ENCODE data around the gene CBX7. TPM values are rescaled to one million over a fixed set of nuclear protein-coding genes. Genes with fewer than 3 reads are reported as not detected.

CBX7 gene
- total RNA-seq, 1 donor from 2014 or later, result 13.2 TPM

GRCh38 chr22:39109361-39109760, 43.1 kb downstream of the CBX7 start:
- Mint-ChIP-seq H3K27ac (no peak overlapping the region), H3K4me1 (peaks cover 22% of the 10 kb centered on the region)

GRCh38 chr22:39108487-39108886, 44.0 kb downstream of the CBX7 start:
- Mint-ChIP-seq H3K27me3 (ENCODE audit: low read depth) (no peaks in the 10 kb centered on the region), H3K27ac (peak overlapping the region; percentile 16), H3K9me3 (no peaks in the 10 kb centered on the region)

More at GRCh38 chr22:39109361-39109760, 43.1 kb downstream of the CBX7 start:
- H3K27me3 Mint-ChIP-seq (ENCODE audit: low read depth), result no peaks in the 10 kb centered on the region
- H3K36me3 Mint-ChIP-seq, result no peaks in the 10 kb centered on the region
- no peak for DNase-seq (ENCODE audit: low spot score in 2 of 2, unreplicated experiment in 2 of 2)
- TF ChIP-seq, protein P1, sequence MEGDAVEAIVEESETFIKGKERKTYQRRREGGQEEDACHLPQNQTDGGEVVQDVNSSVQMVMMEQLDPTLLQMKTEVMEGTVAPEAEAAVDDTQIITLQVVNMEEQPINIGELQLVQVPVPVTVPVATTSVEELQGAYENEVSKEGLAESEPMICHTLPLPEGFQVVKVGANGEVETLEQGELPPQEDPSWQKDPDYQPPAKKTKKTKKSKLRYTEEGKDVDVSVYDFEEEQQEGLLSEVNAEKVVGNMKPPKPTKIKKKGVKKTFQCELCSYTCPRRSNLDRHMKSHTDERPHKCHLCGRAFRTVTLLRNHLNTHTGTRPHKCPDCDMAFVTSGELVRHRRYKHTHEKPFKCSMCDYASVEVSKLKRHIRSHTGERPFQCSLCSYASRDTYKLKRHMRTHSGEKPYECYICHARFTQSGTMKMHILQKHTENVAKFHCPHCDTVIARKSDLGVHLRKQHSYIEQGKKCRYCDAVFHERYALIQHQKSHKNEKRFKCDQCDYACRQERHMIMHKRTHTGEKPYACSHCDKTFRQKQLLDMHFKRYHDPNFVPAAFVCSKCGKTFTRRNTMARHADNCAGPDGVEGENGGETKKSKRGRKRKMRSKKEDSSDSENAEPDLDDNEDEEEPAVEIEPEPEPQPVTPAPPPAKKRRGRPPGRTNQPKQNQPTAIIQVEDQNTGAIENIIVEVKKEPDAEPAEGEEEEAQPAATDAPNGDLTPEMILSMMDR (IDR thresholded peaks at IDR 0.05; ENCODE audit: unreplicated experiment), result no peak
- H3K4me3 Mint-ChIP-seq, result no peak overlapping the region
- no peaks in the 10 kb centered on the region for H3K9me3 Mint-ChIP-seq

GRCh38 chr22:39106326-39106725, 46.2 kb downstream of the CBX7 start:
- H3K9me3 Mint-ChIP-seq, result no peaks in the 10 kb centered on the region
- H3K27ac Mint-ChIP-seq, result no peak overlapping the region
- H3K4me3 Mint-ChIP-seq, result no peak overlapping the region
- no peaks in the 10 kb centered on the region for H3K27me3 Mint-ChIP-seq (ENCODE audit: low read depth)
- DNase-seq (ENCODE audit: low spot score in 2 of 2, unreplicated experiment in 2 of 2), result no peak
- TF ChIP-seq, protein P1 (IDR thresholded peaks at IDR 0.05; ENCODE audit: unreplicated experiment), result no peak
- H3K36me3 Mint-ChIP-seq, result no peaks in the 10 kb centered on the region
- peaks cover 7% of the 10 kb centered on the region for H3K4me1 Mint-ChIP-seq

More at GRCh38 chr22:39108487-39108886, 44.0 kb downstream of the CBX7 start:
- DNase-seq (ENCODE audit: low spot score in 2 of 2, unreplicated experiment in 2 of 2), result no peak
- Mint-ChIP-seq H3K4me1 (peaks cover 14% of the 10 kb centered on the region), H3K36me3 (no peaks in the 10 kb centered on the region), H3K4me3 (no peak overlapping the region)
- TF ChIP-seq, protein P1 (IDR thresholded peaks at IDR 0.05; ENCODE audit: unreplicated experiment), result no peak

DNA sequence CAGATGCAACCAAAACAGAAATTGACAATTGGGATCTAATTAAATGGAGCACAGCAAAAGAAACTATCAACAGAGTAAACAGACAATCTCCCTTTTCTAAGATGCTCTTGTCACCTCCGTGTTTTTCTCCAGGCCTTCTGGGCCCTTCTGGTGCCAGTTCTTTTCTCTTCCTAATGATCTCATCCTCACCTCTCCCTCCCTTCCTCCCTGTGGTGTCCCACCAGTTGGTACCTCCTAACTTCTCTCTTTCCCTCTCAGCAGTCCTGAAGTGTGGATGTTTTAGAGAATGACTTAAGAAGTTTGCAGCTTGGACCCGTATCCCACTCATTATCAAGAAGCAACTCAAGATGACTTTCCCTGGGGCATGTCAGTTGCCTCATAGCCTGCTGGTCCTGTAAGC, 49.0 kb downstream of the CBX7 start:
- H3K9me3 Mint-ChIP-seq, result no peaks in the 10 kb centered on the region

DNA sequence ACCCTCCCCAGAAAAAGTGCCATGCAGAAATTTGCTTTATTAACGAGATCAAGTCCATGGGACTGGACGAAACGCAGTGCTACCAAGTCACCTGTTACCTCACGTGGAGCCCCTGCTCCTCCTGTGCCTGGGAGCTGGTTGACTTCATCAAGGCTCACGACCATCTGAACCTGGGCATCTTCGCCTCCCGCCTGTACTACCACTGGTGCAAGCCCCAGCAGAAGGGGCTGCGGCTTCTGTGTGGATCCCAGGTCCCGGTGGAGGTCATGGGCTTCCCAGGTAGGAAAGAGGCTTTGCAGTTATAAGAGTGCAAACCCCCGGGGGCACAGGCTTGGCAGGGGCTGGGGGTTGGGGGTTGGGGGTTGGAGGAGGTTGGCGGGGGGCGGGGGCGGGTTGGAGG, 51.3 kb downstream of the CBX7 start:
- H3K27ac Mint-ChIP-seq, result no peak overlapping the region
- DNase-seq (ENCODE audit: low spot score in 2 of 2, unreplicated experiment in 2 of 2), result no peak
- H3K4me3 Mint-ChIP-seq, result no peak overlapping the region
- H3K4me1 Mint-ChIP-seq, result peaks cover 12% of the 10 kb centered on the region
- TF ChIP-seq, protein P1 (IDR thresholded peaks at IDR 0.05; ENCODE audit: unreplicated experiment), result no peak
- H3K36me3 Mint-ChIP-seq, result no peaks in the 10 kb centered on the region
- H3K9me3 Mint-ChIP-seq, result no peaks in the 10 kb centered on the region
- no peaks in the 10 kb centered on the region for H3K27me3 Mint-ChIP-seq (ENCODE audit: low read depth)

More for the DNA sequence above, 49.0 kb downstream of the CBX7 start:
- DNase-seq (ENCODE audit: low spot score in 2 of 2, unreplicated experiment in 2 of 2), result no peak
- H3K27me3 Mint-ChIP-seq (ENCODE audit: low read depth), result no peaks in the 10 kb centered on the region
- no peaks in the 10 kb centered on the region for H3K36me3 Mint-ChIP-seq
- no peak overlapping the region for H3K4me3 Mint-ChIP-seq
- TF ChIP-seq, protein P1 (IDR thresholded peaks at IDR 0.05; ENCODE audit: unreplicated experiment), result no peak
- no peak overlapping the region for H3K27ac Mint-ChIP-seq
- H3K4me1 Mint-ChIP-seq, result no peaks in the 10 kb centered on the region

GRCh38 chr22:39098576-39098975, 53.9 kb downstream of the CBX7 start:
- H3K4me1 Mint-ChIP-seq, result peaks cover 12% of the 10 kb centered on the region
- H3K27ac Mint-ChIP-seq, result peak overlapping the region; percentile 12
- H3K27me3 Mint-ChIP-seq (ENCODE audit: low read depth), result no peaks in the 10 kb centered on the region
- no peak for DNase-seq (ENCODE audit: low spot score in 2 of 2, unreplicated experiment in 2 of 2)
- TF ChIP-seq, protein P1 (IDR thresholded peaks at IDR 0.05; ENCODE audit: unreplicated experiment), result no peak
- no peaks in the 10 kb centered on the region for H3K9me3 Mint-ChIP-seq
- no peak overlapping the region for H3K4me3 Mint-ChIP-seq
- H3K36me3 Mint-ChIP-seq, result no peaks in the 10 kb centered on the region
